Smooth muscle cell (in vitro differentiated cells): ENCODE measurements around the gene IFT57. TPM values are rescaled to one million over a fixed set of nuclear protein-coding genes. Genes with fewer than 3 reads are reported as not detected.

Experiments used
- DNase-seq: peaks from one replicate; lab custom pipeline; 2025; ENCODE audit not compliant: unreplicated experiment; lab: John Stamatoyannopoulos, UW
- H2AFZ ChIP-seq: fragments of 200-600 bp; sonication (generic); 2 replicates; pipeline ENCODE4 v1.6.0; 2016; ENCODE audit warnings: antibody characterized with exemption, low read depth, mild to moderate bottlenecking
- H3F3A ChIP-seq: fragments of 200-600 bp; sonication (generic); 2 replicates; pipeline ENCODE4 v1.6.0; 2017; ENCODE audit warnings: antibody characterized with exemption, low read depth
- H3K27ac ChIP-seq: fragments of 200-600 bp; sonication (generic); 2 replicates; pipeline ENCODE4 v1.5.1; 2016; ENCODE audit warnings: low read depth, mild to moderate bottlenecking
- H3K27me3 ChIP-seq: fragments of 200-600 bp; sonication (generic); 2 replicates; pipeline ENCODE4 v1.6.1; 2016; ENCODE audit warnings: low read depth, mild to moderate bottlenecking
- H3K36me3 ChIP-seq: fragments of 200-600 bp; sonication (generic); 2 replicates; pipeline ENCODE4 v1.5.1; 2016; ENCODE audit warnings: low read depth
- H3K4me1 ChIP-seq: fragments of 200-600 bp; sonication (generic); 2 replicates; pipeline ENCODE4 v1.5.1; 2016; ENCODE audit warnings: low read depth
- H3K4me2 ChIP-seq: fragments of 200-600 bp; sonication (generic); 2 replicates; pipeline ENCODE4 v1.6.0; 2016; ENCODE audit warnings: mild to moderate bottlenecking
- H3K4me3 ChIP-seq: fragments of 200-600 bp; sonication (generic); 2 replicates; pipeline ENCODE4 v1.5.1; 2016; ENCODE audit warnings: mild to moderate bottlenecking
- H3K79me2 ChIP-seq: fragments of 200-600 bp; sonication (generic); 2 replicates; pipeline ENCODE4 v1.6.0; 2016; ENCODE audit warnings: low read depth, mild to moderate bottlenecking
- H3K9ac ChIP-seq: fragments of 200-600 bp; sonication (generic); 2 replicates; pipeline ENCODE4 v1.6.0; 2016; ENCODE audit warnings: low read depth
- H3K9me3 ChIP-seq: fragments of 200-600 bp; sonication (generic); replicated peaks from 2 replicates; pipeline ENCODE4 v1.5.1; 2016; ENCODE audit warnings: low read depth
- H4K20me1 ChIP-seq: fragments of 200-600 bp; sonication (generic); 2 replicates; pipeline ENCODE4 v1.6.0; 2016; ENCODE audit warnings: low read depth
- CTCF ChIP-seq: fragments of 200-600 bp; sonication (generic); IDR thresholded peaks from 2 replicates; pipeline ENCODE4 v1.5.1; 2017; ENCODE audit warnings: borderline replicate concordance, mild to moderate bottlenecking, antibody characterized with exemption; ENCODE audit not compliant: insufficient read depth, poor library complexity, severe bottlenecking
- WGBS: methylation state at CpG from one replicate; pipeline ENCODE4 v1.1.7; 2016; ENCODE audit warnings: low lambda C conversion rate; 5-methylcytosine and 5-hydroxymethylcytosine counted together
- polyA plus RNA-seq: library from polyadenylated mRNA; unstranded; fragments of >200 nt; fragmentation: Nextera tagmentation; extraction: Ambion mirVana; gene quantifications from 2 replicates; pipeline ENCODE4 v1.2.1, GENCODE V29; 2016
- total RNA-seq: library from RNA; depleted of rRNA; stranded (reverse); fragments of >200 nt; gene quantifications from 2 replicates; pipeline ENCODE4 v1.2.3, GENCODE V29; 2014

The IFT57 gene
- total and polyA plus RNA-seq, 2 experiments from 2014 or later, result 24.5 to 42.0 TPM

GRCh38 chr3:108133858-108134554 is 88.2 kb downstream of the IFT57 start:
- Histone ChIP-seq H3K27ac (no peak overlapping the region), H3K36me3 (no peaks in the 10 kb centered on the region), H3K27me3 (no peaks in the 10 kb centered on the region), H3K4me2 (no peak overlapping the region), H3K4me3 (no peak overlapping the region), H2AFZ (no peak overlapping the region), H3K4me1 (peaks cover 16% of the 10 kb centered on the region), H3K79me2 (no peaks in the 10 kb centered on the region), H3F3A (no peaks in the 10 kb centered on the region), H3K9ac (no peak overlapping the region), H4K20me1 (no peaks in the 10 kb centered on the region), H3K9me3 (no peaks in the 10 kb centered on the region)
- no peak for TF ChIP-seq CTCF
- 84% methylated on average over 5 of the region's 5 CpGs for WGBS
- no peak for DNase-seq

- H3K36me3 ChIP-seq, result no peaks in the 10 kb centered on the region
Measured at GRCh38 chr3:108133048-108133369, 89.2 kb downstream of the IFT57 start.

GRCh38 chr3:108131475-108132134 is 90.6 kb downstream of the IFT57 start:
- no peak for DNase-seq
- Histone ChIP-seq H3K79me2 (no peaks in the 10 kb centered on the region), H3K9ac (peak overlapping the region; percentile 55), H3K4me3 (no peak overlapping the region), H3K27ac (peak overlapping the region; percentile 91), H3K36me3 (no peaks in the 10 kb centered on the region), H3K4me1 (peaks cover 16% of the 10 kb centered on the region), H3K9me3 (no peaks in the 10 kb centered on the region), H3K27me3 (no peaks in the 10 kb centered on the region), H4K20me1 (no peaks in the 10 kb centered on the region), H2AFZ (peak overlapping the region; percentile 20), H3K4me2 (peak overlapping the region; percentile 53), H3F3A (no peaks in the 10 kb centered on the region)
- no peak for TF ChIP-seq CTCF
- 79% methylated on average over 9 of the region's 9 CpGs for WGBS

More at GRCh38 chr3:108133048-108133369, 89.2 kb downstream of the IFT57 start:
- H3K27me3 ChIP-seq, result no peaks in the 10 kb centered on the region
- DNase-seq, result no peak
- peaks cover 16% of the 10 kb centered on the region for H3K4me1 ChIP-seq
- peak overlapping the region; percentile 91 for H3K27ac ChIP-seq
- H3K9me3 ChIP-seq, result no peaks in the 10 kb centered on the region
- H3K4me2 ChIP-seq, result no peak overlapping the region
- H2AFZ ChIP-seq, result no peak overlapping the region
- H3K79me2 ChIP-seq, result no peaks in the 10 kb centered on the region
- H3K4me3 ChIP-seq, result no peak overlapping the region
- no peaks in the 10 kb centered on the region for H4K20me1 ChIP-seq
- H3K9ac ChIP-seq, result no peak overlapping the region
- no peak for TF ChIP-seq CTCF
- H3F3A ChIP-seq, result no peaks in the 10 kb centered on the region
